DLD1 (cell line): ENCODE data around the gene RET.

Source experiments
- in situ Hi-C: cut with HindIII; loops from 2 replicates; pipeline ENCODE4 v1.10.0; 2017; ENCODE audit warnings: low sequenced_read_pairs

The RET gene

GRCh38 chr10:43076876-43077420 lies at the start of gene RET:
Gene RET, plus strand, starts transcription at chr10:43077069. Its CDS starts 190 bp downstream, at chr10:43077259.
- in situ Hi-C loops: no loop called here

- in situ Hi-C loops: no loop called here
Measured at GRCh38 chr10:43027331-43027955, 49.4 kb upstream of the RET start.

GRCh38 chr10:43028143-43028542 lies 48.7 kb upstream of the RET start:
- in situ Hi-C loops: no loop called here

GRCh38 chr10:43029043-43029442 lies 47.8 kb upstream of the RET start:
- in situ Hi-C loops: no loop called here

GRCh38 chr10:43032613-43033012 lies 44.3 kb upstream of the RET start:
- in situ Hi-C loops: no loop called here

- in situ Hi-C loops: no loop called here
Measured at GRCh38 chr10:43035800-43036199, 41.1 kb upstream of the RET start.

- in situ Hi-C loops: no loop called here
Measured at GRCh38 chr10:43036481-43037428, 40.1 kb upstream of the RET start.

- in situ Hi-C loops: no loop called here
Measured at GRCh38 chr10:43037440-43037839, 39.4 kb upstream of the RET start.

GRCh38 chr10:43037942-43038782 lies 38.7 kb upstream of the RET start:
- in situ Hi-C loops: no loop called here

GRCh38 chr10:43038783-43039623 lies 37.9 kb upstream of the RET start:
- in situ Hi-C loops: no loop called here

GRCh38 chr10:43039624-43040481 lies 37.0 kb upstream of the RET start:
- in situ Hi-C loops: no loop called here

- in situ Hi-C loops: no loop called here
Measured at GRCh38 chr10:43040482-43041256, 36.2 kb upstream of the RET start.

- in situ Hi-C loops: no loop called here
Measured at GRCh38 chr10:43041422-43042342, 35.2 kb upstream of the RET start.

- in situ Hi-C loops: no loop called here
Measured at GRCh38 chr10:43042503-43043341, 34.1 kb upstream of the RET start.

- in situ Hi-C loops: no loop called here
Measured at GRCh38 chr10:43043342-43043772, 33.5 kb upstream of the RET start.

GRCh38 chr10:43043773-43044447 lies 33.0 kb upstream of the RET start:
- in situ Hi-C loops: no loop called here
